Keratinocyte (primary cell): Measurements from ENCODE around the gene ROR2. TPM values are rescaled to one million over a fixed set of nuclear protein-coding genes. Genes with fewer than 3 reads are reported as not detected.

Source experiments
- DNase-seq: peaks from one replicate; pipeline ENCODE4 v3.0.0-alpha.2; 2011; ENCODE audit warnings: low read depth, missing footprints, low spot score
- FAIRE-seq: peaks from 2 replicates; lab custom pipeline; 2011; peaks lifted over from hg19 to GRCh38; lab: Jason Lieb, UNC
- H2AFZ ChIP-seq: 2 replicates; pipeline ENCODE4 v1.6.0; 2012; ENCODE audit warnings: low read length, control low read depth, inconsistent platforms; ENCODE audit not compliant: control insufficient read depth
- H3K27ac ChIP-seq: 2 replicates; pipeline ENCODE4 v1.5.1; 2011; ENCODE audit warnings: low read length; ENCODE audit not compliant: control insufficient read depth, insufficient read depth
- H3K27me3 ChIP-seq: 3 replicates; pipeline ENCODE4 v1.6.0; 2011; ENCODE audit warnings: low read length; ENCODE audit not compliant: control insufficient read depth, insufficient read depth; ENCODE audit errors: extremely low read depth
- H3K36me3 ChIP-seq, 2 experiments: 2 replicates in 1 of 2; 3 replicates in 1 of 2; pipeline ENCODE4 v1.5.1; 2011; ENCODE audit warnings: low read length in 2 of 2, mild to moderate bottlenecking in 1 of 2; ENCODE audit not compliant: control insufficient read depth in 2 of 2, insufficient read depth in 2 of 2; ENCODE audit errors: extremely low read depth in 1 of 2
- H3K4me1 ChIP-seq: 3 replicates; pipeline ENCODE4 v1.5.1; 2011; ENCODE audit warnings: low read length; ENCODE audit not compliant: control insufficient read depth, insufficient read depth; ENCODE audit errors: extremely low read depth
- H3K4me2 ChIP-seq: 3 replicates; pipeline ENCODE4 v1.6.0; 2011; ENCODE audit warnings: low read depth, low read length; ENCODE audit not compliant: control insufficient read depth, insufficient read depth; ENCODE audit errors: extremely low read depth
- H3K4me3 ChIP-seq, 3 experiments: fragments of 200-600 bp in 1 of 3; sonication (generic) in 1 of 3; 2 replicates in 2 of 3; 3 replicates in 1 of 3; pipeline ENCODE4 v1.5.1; 2011 to 2016; ENCODE audit warnings: low read length in 3 of 3, mild to moderate bottlenecking in 3 of 3, control low read depth in 2 of 3, inconsistent platforms in 1 of 3, low read depth in 1 of 3, mixed read lengths in 1 of 3, mixed run types in 1 of 3, moderate library complexity in 1 of 3; ENCODE audit not compliant: control insufficient read depth in 2 of 3, insufficient read depth in 2 of 3; ENCODE audit errors: extremely low read depth in 1 of 3
- H3K79me2 ChIP-seq: 2 replicates; pipeline ENCODE4 v1.6.0; 2012; ENCODE audit warnings: low read length; ENCODE audit not compliant: control insufficient read depth, insufficient read depth
- H3K9ac ChIP-seq: 3 replicates; pipeline ENCODE4 v1.6.0; 2011; ENCODE audit warnings: low read length; ENCODE audit not compliant: control insufficient read depth, insufficient read depth; ENCODE audit errors: extremely low read depth
- H3K9me1 ChIP-seq: 3 replicates; pipeline ENCODE4 v1.6.0; 2011; ENCODE audit warnings: low read length; ENCODE audit not compliant: control insufficient read depth, insufficient read depth; ENCODE audit errors: extremely low read depth
- H3K9me3 ChIP-seq: 2 replicates; pipeline ENCODE4 v1.5.1; 2012; ENCODE audit warnings: low read depth, low read length; ENCODE audit not compliant: control insufficient read depth
- H4K20me1 ChIP-seq: 3 replicates; pipeline ENCODE4 v1.6.0; 2011; ENCODE audit warnings: low read length; ENCODE audit not compliant: control insufficient read depth, insufficient read depth; ENCODE audit errors: extremely low read depth
- CTCF ChIP-seq, 3 experiments: IDR thresholded peaks in 1 of 3; conservative IDR thresholded peaks in 1 of 3; optimal IDR thresholded peaks in 1 of 3; 2 replicates in 2 of 3; 3 replicates in 1 of 3; pipeline versions ENCODE3 to v1.5.1; 2011; ENCODE audit warnings: low read length in 3 of 3, mild to moderate bottlenecking in 3 of 3, moderate library complexity in 2 of 3, control low read depth in 1 of 3, inconsistent platforms in 1 of 3; ENCODE audit not compliant: insufficient read depth in 2 of 3; ENCODE audit errors: extremely low read depth in 1 of 3
- EZH2 ChIP-seq: IDR thresholded peaks from one replicate; pipeline ENCODE4 v1.6.1; 2012; ENCODE audit warnings: inconsistent platforms, mild to moderate bottlenecking, low read length, moderate library complexity
- dilution Hi-C: fragments of 300-500 bp; cut with MboI; formaldehyde crosslinking; loops from one replicate; pipeline ENCODE4 v1.7.0; 2020; ENCODE audit warnings: low sequenced_read_pairs; ENCODE audit not compliant: extremely low pct_ligation_motif_present
- polyA plus RNA-seq, 5 experiments: library from polyadenylated mRNA; depleted of rRNA in 3 of 5; stranded (reverse) in 3 of 5; stranded (forward) in 1 of 5; unstranded in 1 of 5; fragments of >200 nt; gene quantifications; 1 replicate in 1 of 5; 2 replicates in 3 of 5; 3 replicates in 1 of 5; pipeline versions ENCODE4 v1.2.1 to v1.2.3, GENCODE V29; 2011 to 2012; ENCODE audit warnings: missing spikeins in 2 of 5, low read depth in 1 of 5, low replicate concordance in 1 of 5

Gene ROR2
- polyA plus RNA-seq, 1 donor (not counting 4 experiments of a cell fraction or from before 2014, with no cell fraction given): 0.22 TPM

GRCh38 chr9:91832322-91832721 is 117.7 kb downstream of the ROR2 start:
- no peak for FAIRE-seq
- Histone ChIP-seq H3K9me3 (no peaks in the 10 kb centered on the region), H3K4me3 (no peak overlapping the region), H3K4me2 (no peak overlapping the region), H4K20me1 (no peaks in the 10 kb centered on the region), H3K9ac (no peak overlapping the region), H3K79me2 (no peaks in the 10 kb centered on the region), H3K27me3 (no peaks in the 10 kb centered on the region), H3K4me1 (no peaks in the 10 kb centered on the region), H3K9me1 (no peaks in the 10 kb centered on the region), H3K27ac (no peak overlapping the region), H3K36me3 (no peaks in the 10 kb centered on the region), H2AFZ (no peak overlapping the region)
- TF ChIP-seq CTCF (optimal IDR thresholded peaks at IDR 0.05 in 1 of 3, IDR thresholded peaks at IDR 0.05 in 1 of 3, conservative IDR thresholded peaks at IDR 0.05 in 1 of 3; ENCODE audit: extremely low read depth in 1 of 3, insufficient read depth in 2 of 3, low read length in 3 of 3): no peak
- dilution Hi-C loops: no loop called here
- DNase-seq: no peak

GRCh38 chr9:91825866-91826265 is 124.2 kb downstream of the ROR2 start:
- Histone ChIP-seq H3K4me3 (no peak overlapping the region), H3K9me1 (no peaks in the 10 kb centered on the region), H3K27ac (no peak overlapping the region), H3K4me1 (peaks cover 21% of the 10 kb centered on the region), H3K9ac (no peak overlapping the region), H3K36me3 (no peaks in the 10 kb centered on the region), H4K20me1 (no peaks in the 10 kb centered on the region), H2AFZ (no peak overlapping the region), H3K9me3 (no peaks in the 10 kb centered on the region), H3K79me2 (no peaks in the 10 kb centered on the region), H3K27me3 (no peaks in the 10 kb centered on the region), H3K4me2 (peak overlapping the region; percentile 72)
- TF ChIP-seq CTCF (optimal IDR thresholded peaks at IDR 0.05 in 1 of 3, IDR thresholded peaks at IDR 0.05 in 1 of 3, conservative IDR thresholded peaks at IDR 0.05 in 1 of 3; ENCODE audit: extremely low read depth in 1 of 3, insufficient read depth in 2 of 3, low read length in 3 of 3): no peak
- no peak for TF ChIP-seq EZH2
- dilution Hi-C loops: no loop called here
- no peak for DNase-seq
- no peak for FAIRE-seq
